ENCODE measurements around the gene INPP5A.

- no peak for TF ChIP-seq CTCF (IDR thresholded peaks at IDR 0.05)
- TF ChIP-seq POLR2A (IDR thresholded peaks at IDR 0.05): no peak
Observed at GRCh38 chr10:132804785-132805426, 267.3 kb downstream of the INPP5A start.
